GM18508 (cell line): ENCODE data around the gene MANSC4.
"Not testable (repeated sequence)": the region's sequence is repeated elsewhere in the genome, so short reads cannot be mapped to it uniquely, and the experiment has no call there.

ENCODE experiments used
- ATAC-seq: cut with Tn5 transposase; IDR thresholded peaks from one replicate; pipeline ENCODE4 v1.9.1; 2021; ENCODE audit warnings: moderate number of reproducible peaks; ENCODE audit not compliant: insufficient read depth, unreplicated experiment

The MANSC4 gene

GRCh38 chr12:27766587-27766986 is 13.4 kb downstream of the MANSC4 start:
- ATAC-seq: no peak

DNA sequence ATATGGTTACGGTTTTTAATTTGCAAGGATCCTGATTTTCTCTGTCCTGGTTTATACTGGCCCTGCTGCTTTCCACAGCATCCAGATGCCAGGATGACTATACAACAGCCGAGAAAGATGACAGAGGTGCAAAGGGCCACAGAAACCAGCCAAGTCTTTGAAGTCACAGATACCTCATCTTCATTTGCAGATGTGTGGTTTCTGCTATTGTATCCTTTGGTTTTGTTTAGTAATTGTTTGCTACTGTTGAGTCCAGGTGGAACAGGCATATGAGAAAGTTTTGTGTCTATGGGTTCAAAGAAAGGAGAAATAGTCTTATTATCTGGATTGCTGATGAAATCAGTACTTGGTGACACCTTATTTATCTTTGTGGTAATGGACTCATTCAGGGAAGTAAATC is 17.3 kb downstream of the MANSC4 start:
- no peak for ATAC-seq

GRCh38 chr12:27756670-27757195 is 23.3 kb downstream of the MANSC4 start:
- ATAC-seq: no peak

GRCh38 chr12:27754795-27755194 is 25.2 kb downstream of the MANSC4 start:
- ATAC-seq: no peak

DNA sequence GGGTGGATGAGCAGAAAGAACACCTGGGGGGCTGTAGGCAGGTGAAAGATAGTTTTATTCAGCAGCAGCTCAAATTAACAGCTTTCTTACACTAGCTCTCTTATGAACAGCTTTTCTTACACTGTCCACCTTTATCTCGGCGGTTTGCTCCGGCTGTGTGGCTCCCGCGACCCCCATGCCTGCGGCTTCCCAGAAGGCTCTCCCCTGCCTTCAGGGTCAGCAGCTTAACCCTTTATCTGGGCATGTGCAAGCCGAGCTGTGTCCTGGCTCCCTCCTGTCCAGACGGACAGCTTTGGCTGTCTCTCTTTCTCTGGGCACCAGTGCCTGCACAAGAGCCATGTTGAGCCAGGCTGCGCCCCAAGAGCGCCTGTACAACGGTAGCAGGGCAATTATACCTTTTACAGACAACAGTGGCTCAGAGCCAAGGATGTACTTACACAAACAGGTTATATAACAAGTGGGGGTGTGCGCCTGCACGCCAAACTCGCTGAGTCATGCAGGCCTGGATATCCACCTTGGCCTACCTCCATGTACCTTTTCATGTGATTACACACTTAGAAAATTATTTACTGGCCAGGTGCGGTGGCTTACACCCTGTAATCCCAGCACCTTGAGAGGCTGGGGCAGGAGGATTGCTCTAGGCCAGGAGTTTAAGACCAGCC is 28.5 kb downstream of the MANSC4 start:
- ATAC-seq: no peak

GRCh38 chr12:27747111-27747820 is 32.8 kb downstream of the MANSC4 start:
- ATAC-seq: no peak

DNA sequence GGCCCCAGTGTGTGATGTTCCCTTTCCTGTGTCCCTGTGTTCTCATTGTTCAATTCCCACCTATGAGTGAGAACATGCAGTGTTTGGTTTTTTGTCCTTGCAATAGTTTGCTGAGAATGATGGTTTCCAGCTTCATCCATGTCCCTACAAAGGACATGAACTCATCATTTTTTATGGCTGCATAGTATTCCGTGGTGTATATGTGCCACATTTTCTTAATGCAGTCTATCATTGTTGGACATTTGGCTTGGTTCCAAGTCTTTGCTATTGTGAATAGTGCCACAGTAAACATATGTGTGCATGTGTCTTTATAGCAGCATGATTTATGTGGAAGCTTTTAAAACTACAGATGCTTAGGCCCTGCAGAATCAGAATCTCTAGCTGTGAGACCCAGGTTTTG is 34.3 kb downstream of the MANSC4 start:
- ATAC-seq: not testable (repeated sequence)

GRCh38 chr12:27743601-27744000 is 36.4 kb downstream of the MANSC4 start:
- no peak for ATAC-seq

- ATAC-seq: not testable (repeated sequence)
These were observed 45.7 kb downstream of the MANSC4 start for GRCh38 chr12:27734321-27734720.

DNA sequence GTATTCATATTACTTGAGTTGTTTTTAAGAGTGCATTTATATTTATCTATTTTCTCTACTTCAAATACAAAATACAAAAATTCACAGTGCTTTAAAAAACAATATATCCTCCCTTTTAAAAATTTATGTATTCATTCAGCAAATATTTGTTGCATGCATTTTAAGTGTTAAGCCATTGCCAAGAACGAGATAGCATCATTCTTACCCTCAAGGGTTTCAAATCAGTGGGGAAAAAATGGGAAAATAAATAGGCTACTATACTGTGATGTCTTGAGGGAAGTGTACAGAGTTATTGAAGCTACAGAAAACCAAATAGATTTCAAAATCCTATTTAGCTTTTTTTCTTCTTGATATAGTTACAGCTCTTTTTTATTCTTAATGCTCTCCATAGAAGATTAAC is 46.2 kb downstream of the MANSC4 start:
- ATAC-seq: no peak

DNA sequence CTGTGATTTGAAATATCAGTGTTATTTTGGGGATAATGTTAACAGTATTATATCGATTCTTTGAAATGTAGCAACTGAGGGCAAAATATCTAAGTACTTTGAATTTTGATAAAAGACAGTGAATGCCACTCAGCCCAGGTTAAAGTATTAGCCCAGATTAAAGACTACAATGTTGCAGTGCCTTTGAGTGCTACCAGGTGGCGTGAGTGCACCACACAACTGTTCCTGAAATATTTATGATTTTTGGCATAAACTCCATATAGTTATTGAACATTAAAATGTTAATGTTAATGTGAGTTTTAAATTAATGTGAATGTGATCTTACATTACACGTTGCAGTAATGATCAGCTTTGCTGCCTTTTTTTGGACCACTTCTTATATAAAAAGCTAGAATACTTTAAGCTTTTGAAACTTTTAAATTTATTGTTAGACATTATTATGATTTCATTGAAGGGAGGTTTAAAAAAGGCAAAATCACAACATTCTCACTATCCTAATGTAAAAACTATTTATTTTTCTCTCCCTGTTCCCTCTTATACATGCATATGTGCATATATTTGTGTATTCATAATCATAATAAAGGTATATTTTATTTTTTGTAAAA is 46.9 kb downstream of the MANSC4 start:
- no peak for ATAC-seq

GRCh38 chr12:27732281-27732680 is 47.8 kb downstream of the MANSC4 start:
- ATAC-seq: no peak

DNA sequence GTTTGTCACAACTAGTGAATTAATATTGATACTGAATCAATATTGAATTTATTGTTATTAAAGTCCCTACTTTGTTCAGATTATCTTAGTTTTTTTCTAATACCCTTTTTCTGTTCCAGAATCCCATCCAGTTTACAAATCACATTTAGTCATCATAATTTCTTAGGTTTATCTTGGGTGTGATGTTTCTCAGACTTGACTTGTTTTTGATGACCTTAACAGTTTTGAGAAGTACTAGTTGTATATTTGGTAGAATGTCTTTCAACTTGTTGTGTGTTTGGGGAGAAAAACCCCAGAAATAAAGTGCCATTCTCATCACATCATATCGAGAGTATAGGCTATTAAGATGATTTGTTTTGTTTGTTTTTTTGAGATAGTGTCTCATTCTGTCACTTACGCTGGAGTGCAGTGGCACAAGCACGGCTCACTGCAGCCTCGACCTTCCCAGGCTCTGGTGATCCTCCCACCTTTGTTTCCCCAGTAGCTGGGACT is 49.9 kb downstream of the MANSC4 start:
- ATAC-seq: no peak

DNA sequence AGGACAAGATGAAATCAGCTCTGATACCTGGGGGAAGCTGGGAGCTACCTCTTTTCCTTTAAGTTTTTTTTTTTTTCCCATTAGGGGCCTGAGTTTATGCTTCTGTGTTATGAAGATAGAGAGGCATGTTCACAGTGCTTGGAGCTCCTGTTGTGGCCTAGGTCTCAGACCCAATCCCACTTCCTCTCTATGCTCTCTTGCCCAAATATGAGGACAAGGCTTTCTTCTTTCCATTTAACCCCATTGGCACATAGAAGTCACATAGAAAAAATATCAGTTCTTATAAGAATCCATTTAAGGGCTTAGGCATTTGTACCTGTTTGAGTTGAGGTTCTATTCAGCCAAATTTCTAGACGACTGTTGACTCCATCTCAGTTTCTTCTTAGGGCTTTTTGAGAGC is 56.8 kb downstream of the MANSC4 start:
- no peak for ATAC-seq
